IMR-90 (cell line): ENCODE measurements around the gene SBSN. TPM values are rescaled to one million over a fixed set of nuclear protein-coding genes. Genes with fewer than 3 reads are reported as not detected.

Experiments used
- ATAC-seq: fragments of 200-7000 bp; cut with Tn5 transposase; 2 replicates; pipeline ENCODE4 v1.9.1; 2020; ENCODE audit warnings: low read depth, mild to moderate bottlenecking, moderate library complexity
- BruUV-seq: library from RNA; stranded (reverse); fragments of 400-500 nt; replicated peaks from 2 replicates; lab custom pipeline; 2021; lab: Mats Ljungman, UMichigan
- CTCF ChIA-PET: fragments of 300-600 bp; formaldehyde crosslinking; extraction: SDS; loops from one replicate; lab custom pipeline; 2021; ENCODE audit warnings: antibody characterized with exemption; lab: Yijun Ruan, JAX
- POLR2A ChIA-PET: fragments of 300-600 bp; sonication (Branson Sonifier 250); formaldehyde crosslinking; loops from one replicate; lab custom pipeline; 2022; ENCODE audit warnings: antibody characterized with exemption; ENCODE audit not compliant: unreplicated experiment; lab: Charles Lee
- DNase-seq: peaks from one replicate; pipeline ENCODE4 v3.0.0; 2013
- H2AFZ ChIP-seq: replicated peaks from 2 replicates; pipeline ENCODE3; 2013; ENCODE audit warnings: low read length, mild to moderate bottlenecking; ENCODE audit not compliant: poor library complexity
- H2AK5ac ChIP-seq: 2 replicates; pipeline ENCODE4 v1.6.1; 2013; ENCODE audit warnings: low read depth, low read length, inconsistent platforms
- H2AK9ac ChIP-seq: replicated peaks from 2 replicates; pipeline ENCODE3; 2013; ENCODE audit warnings: mild to moderate bottlenecking, low read depth, low read length, moderate library complexity; ENCODE audit not compliant: poor library complexity
- H2BK120ac ChIP-seq: 2 replicates; pipeline ENCODE4 v1.6.1; 2013; ENCODE audit warnings: low read depth, low read length, inconsistent platforms
- H2BK15ac ChIP-seq: 3 replicates; pipeline ENCODE4 v1.6.1; 2013; ENCODE audit warnings: low read depth, low read length, inconsistent platforms
- H2BK20ac ChIP-seq: 2 replicates; pipeline ENCODE4 v1.6.1; 2013; ENCODE audit warnings: low read depth, mild to moderate bottlenecking, inconsistent platforms, low read length, moderate library complexity
- H2BK5ac ChIP-seq: 2 replicates; pipeline ENCODE4 v1.6.1; 2013; ENCODE audit warnings: mild to moderate bottlenecking, low read depth, low read length, inconsistent platforms; ENCODE audit not compliant: poor library complexity, severe bottlenecking
- H3K14ac ChIP-seq: replicated peaks from 2 replicates; pipeline ENCODE4 v1.6.1; 2013; ENCODE audit warnings: low read depth, low read length, inconsistent platforms
- H3K18ac ChIP-seq: 2 replicates; pipeline ENCODE4 v1.6.1; 2013; ENCODE audit warnings: low read depth, low read length, control low read depth
- H3K23ac ChIP-seq: 2 replicates; pipeline ENCODE4 v1.6.1; 2013; ENCODE audit warnings: low read depth, low read length, inconsistent platforms
- H3K27ac ChIP-seq: 2 replicates; pipeline ENCODE4 v1.5.1; 2013; ENCODE audit warnings: mild to moderate bottlenecking, control low read depth, low read length; ENCODE audit not compliant: insufficient read depth
- H3K27me3 ChIP-seq: 2 replicates; pipeline ENCODE4 v1.6.1; 2013; ENCODE audit warnings: low read length; ENCODE audit not compliant: control insufficient read depth, insufficient read depth
- H3K36me3 ChIP-seq: 2 replicates; pipeline ENCODE4 v1.6.1; 2013; ENCODE audit warnings: low read length, mixed read lengths; ENCODE audit not compliant: control insufficient read depth, insufficient read depth
- H3K4ac ChIP-seq: 2 replicates; pipeline ENCODE4 v1.6.1; 2013; ENCODE audit warnings: low read depth, low read length, inconsistent platforms
- H3K4me1 ChIP-seq: 2 replicates; pipeline ENCODE4 v1.6.1; 2013; ENCODE audit warnings: low read length, mixed read lengths; ENCODE audit not compliant: control insufficient read depth, insufficient read depth
- H3K4me2 ChIP-seq: 2 replicates; pipeline ENCODE4 v1.6.1; 2013; ENCODE audit warnings: low read depth, mild to moderate bottlenecking, control low read depth, low read length, moderate library complexity
- H3K4me3 ChIP-seq: 2 replicates; pipeline ENCODE4 v1.5.1; 2013; ENCODE audit warnings: low read depth, mild to moderate bottlenecking, control low read depth, low read length, moderate library complexity; ENCODE audit not compliant: insufficient read depth
- H3K56ac ChIP-seq: 2 replicates; pipeline ENCODE4 v1.6.1; 2013; ENCODE audit warnings: low read length, inconsistent platforms; ENCODE audit not compliant: insufficient read depth; ENCODE audit errors: extremely low read depth
- H3K79me1 ChIP-seq, 2 experiments: 2 replicates each; pipeline ENCODE4 v1.6.1; 2013; ENCODE audit warnings: low read length in 2 of 2, inconsistent platforms in 1 of 2, low read depth in 1 of 2
- H3K9ac ChIP-seq: 2 replicates; pipeline ENCODE4 v1.6.1; 2013; ENCODE audit warnings: low read depth, low read length, control low read depth
- H3K9me1 ChIP-seq: 2 replicates; pipeline ENCODE4 v1.6.1; 2013; ENCODE audit warnings: low read length, inconsistent platforms; ENCODE audit not compliant: insufficient read depth
- H3K9me3 ChIP-seq: 2 replicates; pipeline ENCODE4 v1.6.1; 2013; ENCODE audit warnings: low read length; ENCODE audit not compliant: control insufficient read depth, insufficient read depth
- H4K20me1 ChIP-seq: 2 replicates; pipeline ENCODE4 v1.6.1; 2013; ENCODE audit warnings: low read length, inconsistent platforms; ENCODE audit not compliant: insufficient read depth
- H4K5ac ChIP-seq: 2 replicates; pipeline ENCODE4 v1.6.1; 2013; ENCODE audit warnings: mild to moderate bottlenecking, low read depth, low read length, control low read depth
- H4K8ac ChIP-seq, 2 experiments: 2 replicates each; pipeline ENCODE4 v1.6.1; 2013; ENCODE audit warnings: low read depth in 2 of 2, low read length in 2 of 2, control low read depth in 1 of 2, inconsistent platforms in 1 of 2
- H4K91ac ChIP-seq: 2 replicates; pipeline ENCODE4 v1.6.1; 2013; ENCODE audit warnings: low read depth, low read length, inconsistent platforms; ENCODE audit not compliant: insufficient read depth
- BHLHE40 ChIP-seq: fragments of 150-350 bp; IDR thresholded peaks from 2 replicates; pipeline ENCODE4 v1.6.1; 2016; ENCODE audit warnings: mild to moderate bottlenecking, low read depth, low read length
- CEBPB ChIP-seq: IDR thresholded peaks from 2 replicates; pipeline ENCODE4 v1.6.1; 2012; ENCODE audit warnings: low read depth, low read length, improper control_type of control experiment
- CHD1 ChIP-seq: IDR thresholded peaks from 2 replicates; pipeline ENCODE4 v1.6.1; 2012; ENCODE audit warnings: low read depth, low read length, improper control_type of control experiment
- CTCF ChIP-seq: conservative IDR thresholded peaks from 2 replicates; pipeline ENCODE4 v1.5.1; 2012; ENCODE audit warnings: mild to moderate bottlenecking, low read depth, low read length, improper control_type of control experiment
- ELK1 ChIP-seq: fragments of 150-350 bp; IDR thresholded peaks from 2 replicates; pipeline ENCODE4 v1.6.1; 2016; ENCODE audit warnings: low read depth, mild to moderate bottlenecking, low read length, moderate library complexity, borderline replicate concordance
- FOS ChIP-seq: fragments of 150-350 bp; IDR thresholded peaks from 2 replicates; pipeline ENCODE4 v1.6.1; 2016; ENCODE audit warnings: low read depth, low read length
- MAFK ChIP-seq: IDR thresholded peaks from 2 replicates; pipeline ENCODE4 v1.6.1; 2012; ENCODE audit warnings: low read depth, low read length, improper control_type of control experiment
- MAZ ChIP-seq: IDR thresholded peaks from 2 replicates; pipeline ENCODE4 v1.6.1; 2012; ENCODE audit warnings: low read depth, mild to moderate bottlenecking, low read length, improper control_type of control experiment, moderate library complexity, borderline replicate concordance
- MXI1 ChIP-seq: IDR thresholded peaks from 2 replicates; pipeline ENCODE4 v1.6.1; 2012; ENCODE audit warnings: low read depth, mild to moderate bottlenecking, low read length, moderate library complexity, borderline replicate concordance
- NFE2L2 ChIP-seq: fragments of 150-350 bp; IDR thresholded peaks from 2 replicates; pipeline ENCODE4 v1.6.1; 2016; ENCODE audit warnings: low read depth, mild to moderate bottlenecking, low read length
- POLR2A ChIP-seq: IDR thresholded peaks from 2 replicates; pipeline ENCODE4 v1.6.1; 2012; ENCODE audit warnings: mild to moderate bottlenecking, low read depth, low read length
- RAD21 ChIP-seq: IDR thresholded peaks from 2 replicates; pipeline ENCODE4 v1.6.1; 2012; ENCODE audit warnings: low read length, improper control_type of control experiment
- RCOR1 ChIP-seq: IDR thresholded peaks from 2 replicates; pipeline ENCODE4 v1.6.1; 2012; ENCODE audit warnings: mild to moderate bottlenecking, low read length, improper control_type of control experiment; ENCODE audit not compliant: insufficient replicate concordance
- RFX5 ChIP-seq: IDR thresholded peaks from 2 replicates; pipeline ENCODE4 v1.8.0; 2012; ENCODE audit warnings: low read depth, mild to moderate bottlenecking, low read length, moderate library complexity
- SMC3 ChIP-seq: fragments of 150-350 bp; IDR thresholded peaks from 2 replicates; pipeline ENCODE4 v1.6.1; 2016; ENCODE audit warnings: low read depth, mild to moderate bottlenecking, antibody characterized with exemption, low read length, moderate library complexity
- USF2 ChIP-seq: fragments of 150-350 bp; IDR thresholded peaks from 2 replicates; pipeline ENCODE4 v1.6.1; 2017; ENCODE audit warnings: mild to moderate bottlenecking, antibody characterized with exemption, low read length, low read depth
- WGBS, 2 experiments: methylation state at CpG; one replicate each; pipeline versions ENCODE4 v1.1.5 to v1.1.7; 2013; ENCODE audit warnings: missing lambda C conversion rate in 2 of 2; ENCODE audit not compliant: insufficient read length in 1 of 2; ENCODE audit errors: extremely low coverage in 2 of 2; 5-methylcytosine and 5-hydroxymethylcytosine counted together
- dilution Hi-C: fragments of 300-500 bp; cut with HindIII; formaldehyde crosslinking; loops from one replicate; pipeline ENCODE4 v1.14.3; 2018; ENCODE audit warnings: low sequenced_read_pairs; ENCODE audit not compliant: unreplicated experiment
- in situ Hi-C: fragments of 300-500 bp; cut with MboI; formaldehyde crosslinking; loops from 3 replicates; pipeline ENCODE4 v1.14.3; 2019; ENCODE audit warnings: low sequenced_read_pairs, inconsistent platforms, mixed read lengths
- intact Hi-C: fragments of 100-400 bp; cut with micrococcal nuclease; formaldehyde crosslinking; loops from 2 replicates; pipeline ENCODE4 v1.10.0; 2022
- polyA plus RNA-seq, 3 experiments: library from polyadenylated mRNA; depleted of rRNA; stranded (reverse); fragments of >200 nt; gene quantifications; 2 replicates each; pipeline ENCODE4 v1.2.3, GENCODE V29; 2012; ENCODE audit warnings: low replicate concordance in 1 of 3
- total RNA-seq: library from RNA; depleted of rRNA; stranded (reverse); fragments of >200 nt; gene quantifications from 2 replicates; pipeline ENCODE4 v1.2.3, GENCODE V29; 2012

SBSN gene
- total and polyA plus RNA-seq, 2 of the 4 experiments (the other 2 are of a cell fraction): 0.72 to 6.4 TPM

- BruUV-seq: no TSS peak
- 80% methylated on average over 1 of the region's 18 CpGs; no CpG with 5 or more reads in 1 of the 2 experiments for WGBS, 2 experiments
- dilution Hi-C loops (no loop called here), in situ Hi-C loops (no loop called here), intact Hi-C loops (no loop called here)
- H4K91ac ChIP-seq: no peak overlapping the region
- H3K36me3 ChIP-seq: no peaks in the 10 kb centered on the region
- no peak overlapping the region for H3K4me3 ChIP-seq
- H3K4ac ChIP-seq: no peak overlapping the region
- H2AFZ ChIP-seq: no peak overlapping the region
- H2BK5ac ChIP-seq: no peak overlapping the region
- peaks cover 45% of the 10 kb centered on the region for H3K27me3 ChIP-seq
- DNase-seq (no peak), ATAC-seq (no peak)
- ChIA-PET POLR2A (no interaction called here), CTCF (no interaction called here)
- no peak overlapping the region for H2BK15ac ChIP-seq
- no peak overlapping the region for H2BK120ac ChIP-seq
- no peaks in the 10 kb centered on the region for H3K4me1 ChIP-seq
- no peak overlapping the region for H2AK9ac ChIP-seq
- H3K79me1 ChIP-seq: no peaks in the 10 kb centered on the region
- 0 out of 2 replicates have a peak, but pooled peaks cover 3% of the 10 kb centered on the region for H3K9me1 ChIP-seq
- no peak overlapping the region for H4K5ac ChIP-seq
- H3K56ac ChIP-seq: no peak overlapping the region
- no peak overlapping the region for H2AK5ac ChIP-seq
- H4K20me1 ChIP-seq: no peaks in the 10 kb centered on the region
- no peak overlapping the region for H3K9ac ChIP-seq
- no peak overlapping the region for H2BK20ac ChIP-seq
- TF ChIP-seq RCOR1 (no peak), USF2 (no peak), CEBPB (no peak), CHD1 (no peak), RAD21 (no peak), NFE2L2 (no peak), ELK1 (no peak), MAZ (no peak), POLR2A (no peak), BHLHE40 (no peak), MXI1 (no peak), SMC3 (no peak), MAFK (no peak), RFX5 (no peak), FOS (no peak), CTCF (no peak)
- H3K27ac ChIP-seq: no peak overlapping the region
- no peak overlapping the region for H4K8ac ChIP-seq
- no peaks in the 10 kb centered on the region for H3K9me3 ChIP-seq
- no peak overlapping the region for H3K14ac ChIP-seq
- no peak overlapping the region for H3K23ac ChIP-seq
- H3K18ac ChIP-seq: no peak overlapping the region
- H3K4me2 ChIP-seq: no peak overlapping the region
These were observed 32.2 kb upstream of the SBSN start for GRCh38 chr19:35560271-35560670.
